ENCODE data around the gene RAPGEF4.

RAPGEF4 gene

GRCh38 chr2:173094731-173095130 is 359.1 kb downstream of the RAPGEF4 start:
- H3K4me1 ChIP-seq (ENCODE audit: control insufficient read depth, insufficient read depth, low read length, poor library complexity, severe bottlenecking), result no peaks in the 10 kb centered on the region
- H3K4me3 ChIP-seq (ENCODE audit: insufficient read depth, low read depth, low read length, poor library complexity, severe bottlenecking), result no peak overlapping the region
- no peaks in the 10 kb centered on the region for H3K9me3 ChIP-seq (ENCODE audit: control insufficient read depth, low read length)
- no peaks in the 10 kb centered on the region for H3K36me3 ChIP-seq (ENCODE audit: control insufficient read depth, insufficient read depth, low read length)
- no peak for DNase-seq
- no peaks in the 10 kb centered on the region for H3K27me3 ChIP-seq (replicated peaks; ENCODE audit: control insufficient read depth, insufficient read depth, low read length, poor library complexity, severe bottlenecking)
- no peak overlapping the region for H3K27ac ChIP-seq (ENCODE audit: insufficient read depth, low read length, poor library complexity, severe bottlenecking)

- H3K27me3 ChIP-seq (replicated peaks; ENCODE audit: control insufficient read depth, insufficient read depth, low read length, poor library complexity, severe bottlenecking), result no peaks in the 10 kb centered on the region
- no peaks in the 10 kb centered on the region for H3K9me3 ChIP-seq (ENCODE audit: control insufficient read depth, low read length)
- no peaks in the 10 kb centered on the region for H3K36me3 ChIP-seq (ENCODE audit: control insufficient read depth, insufficient read depth, low read length)
- H3K4me3 ChIP-seq (ENCODE audit: insufficient read depth, low read depth, low read length, poor library complexity, severe bottlenecking), result no peak overlapping the region
- no peak overlapping the region for H3K27ac ChIP-seq (ENCODE audit: insufficient read depth, low read length, poor library complexity, severe bottlenecking)
- no peak for DNase-seq
- H3K4me1 ChIP-seq (ENCODE audit: control insufficient read depth, insufficient read depth, low read length, poor library complexity, severe bottlenecking), result no peaks in the 10 kb centered on the region
These were observed 359.7 kb downstream of the RAPGEF4 start for GRCh38 chr2:173095356-173095755.

DNA sequence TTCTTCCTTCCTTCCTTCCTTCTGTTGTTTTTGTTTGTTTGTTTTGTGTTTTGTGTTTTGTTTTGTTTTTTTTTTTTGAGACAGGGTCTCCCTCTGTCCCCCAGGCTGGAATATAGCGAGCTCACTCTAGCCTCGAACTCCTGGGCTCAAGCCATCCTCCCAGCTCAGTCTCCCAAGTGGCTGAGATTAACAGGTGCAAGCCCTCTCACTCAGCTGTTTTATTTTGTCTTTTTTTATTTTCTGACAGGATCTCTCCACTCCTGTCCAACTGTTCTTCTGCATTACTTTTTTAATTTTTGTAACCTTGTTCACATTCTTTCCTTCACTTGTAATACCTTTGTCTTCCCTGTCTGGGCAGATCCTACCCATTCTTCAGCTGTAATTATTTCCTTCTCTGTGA is 363.6 kb downstream of the RAPGEF4 start:
- H3K36me3 ChIP-seq (ENCODE audit: control insufficient read depth, insufficient read depth, low read length), result no peaks in the 10 kb centered on the region
- no peaks in the 10 kb centered on the region for H3K9me3 ChIP-seq (ENCODE audit: control insufficient read depth, low read length)
- no peaks in the 10 kb centered on the region for H3K27me3 ChIP-seq (replicated peaks; ENCODE audit: control insufficient read depth, insufficient read depth, low read length, poor library complexity, severe bottlenecking)
- no peak for DNase-seq
- no peak overlapping the region for H3K4me3 ChIP-seq (ENCODE audit: insufficient read depth, low read depth, low read length, poor library complexity, severe bottlenecking)
- H3K4me1 ChIP-seq (ENCODE audit: control insufficient read depth, insufficient read depth, low read length, poor library complexity, severe bottlenecking), result peaks cover 6% of the 10 kb centered on the region
- no peak overlapping the region for H3K27ac ChIP-seq (ENCODE audit: insufficient read depth, low read length, poor library complexity, severe bottlenecking)

DNA sequence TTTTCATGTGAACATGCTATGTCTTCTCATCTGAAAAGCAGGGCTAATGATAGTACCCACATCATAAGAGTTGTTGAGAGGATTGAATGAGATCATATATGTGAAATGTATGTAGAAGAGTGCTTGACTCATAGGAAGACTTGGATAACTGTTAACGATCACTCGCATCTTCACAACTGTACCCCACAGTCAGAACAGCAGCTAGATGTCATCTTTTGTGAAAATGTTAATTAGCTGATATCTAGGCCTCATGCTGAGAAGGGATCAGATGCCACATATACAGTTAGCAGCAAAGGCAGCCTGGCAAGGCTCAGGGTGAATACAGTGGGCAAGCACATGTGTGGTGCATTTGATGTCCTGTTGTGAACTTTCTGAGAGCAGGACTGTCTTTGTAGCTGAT is 364.2 kb downstream of the RAPGEF4 start:
- Histone ChIP-seq H3K36me3 (ENCODE audit: control insufficient read depth, insufficient read depth, low read length) (no peaks in the 10 kb centered on the region), H3K4me1 (ENCODE audit: control insufficient read depth, insufficient read depth, low read length, poor library complexity, severe bottlenecking) (peaks cover 6% of the 10 kb centered on the region), H3K27me3 (replicated peaks; ENCODE audit: control insufficient read depth, insufficient read depth, low read length, poor library complexity, severe bottlenecking) (no peaks in the 10 kb centered on the region), H3K9me3 (ENCODE audit: control insufficient read depth, low read length) (no peaks in the 10 kb centered on the region), H3K4me3 (ENCODE audit: insufficient read depth, low read depth, low read length, poor library complexity, severe bottlenecking) (no peak overlapping the region), H3K27ac (ENCODE audit: insufficient read depth, low read length, poor library complexity, severe bottlenecking) (no peak overlapping the region)
- no peak for DNase-seq

GRCh38 chr2:173101687-173102086 is 366.0 kb downstream of the RAPGEF4 start:
- peaks cover 6% of the 10 kb centered on the region for H3K4me1 ChIP-seq (ENCODE audit: control insufficient read depth, insufficient read depth, low read length, poor library complexity, severe bottlenecking)
- no peaks in the 10 kb centered on the region for H3K27me3 ChIP-seq (replicated peaks; ENCODE audit: control insufficient read depth, insufficient read depth, low read length, poor library complexity, severe bottlenecking)
- H3K36me3 ChIP-seq (ENCODE audit: control insufficient read depth, insufficient read depth, low read length), result no peaks in the 10 kb centered on the region
- H3K9me3 ChIP-seq (ENCODE audit: control insufficient read depth, low read length), result no peaks in the 10 kb centered on the region
- no peak for DNase-seq
- no peak overlapping the region for H3K4me3 ChIP-seq (ENCODE audit: insufficient read depth, low read depth, low read length, poor library complexity, severe bottlenecking)
- no peak overlapping the region for H3K27ac ChIP-seq (ENCODE audit: insufficient read depth, low read length, poor library complexity, severe bottlenecking)

Measured in effector memory CD4-positive, alpha-beta T cell (primary cell).